ENCODE data around the gene KRT13.

DNA sequence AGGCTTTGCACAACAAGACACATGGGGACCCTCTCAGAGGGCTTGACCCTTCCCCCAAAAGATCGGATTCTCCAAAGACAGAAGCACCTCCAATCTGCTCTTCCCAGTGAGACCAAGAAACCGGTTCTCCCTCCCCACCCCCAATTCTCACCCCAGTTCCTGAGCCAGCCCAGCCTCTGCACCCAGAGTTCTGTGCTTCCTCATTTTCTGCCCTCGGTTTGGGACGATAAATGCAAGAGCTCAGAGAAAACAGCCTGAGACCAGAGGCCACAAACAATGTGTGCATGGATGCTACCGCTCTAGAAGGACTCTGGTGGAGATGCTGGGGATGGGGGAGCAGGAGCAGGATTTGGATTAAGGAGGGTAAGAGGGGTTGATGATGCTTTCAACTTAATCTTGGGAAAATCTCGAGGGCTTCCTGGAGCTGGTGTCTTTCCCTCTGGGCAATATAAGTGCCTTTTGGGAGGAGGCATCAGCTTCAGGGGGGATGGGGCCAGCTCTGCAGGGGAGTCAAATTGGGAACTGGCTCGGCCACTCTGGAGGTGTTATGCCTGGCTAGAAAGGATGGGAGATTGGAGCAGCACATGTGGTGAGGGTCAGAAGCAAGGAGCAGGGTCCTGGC is 7.2 kb upstream of the KRT13 start:
- TF ChIP-seq, protein P1, sequence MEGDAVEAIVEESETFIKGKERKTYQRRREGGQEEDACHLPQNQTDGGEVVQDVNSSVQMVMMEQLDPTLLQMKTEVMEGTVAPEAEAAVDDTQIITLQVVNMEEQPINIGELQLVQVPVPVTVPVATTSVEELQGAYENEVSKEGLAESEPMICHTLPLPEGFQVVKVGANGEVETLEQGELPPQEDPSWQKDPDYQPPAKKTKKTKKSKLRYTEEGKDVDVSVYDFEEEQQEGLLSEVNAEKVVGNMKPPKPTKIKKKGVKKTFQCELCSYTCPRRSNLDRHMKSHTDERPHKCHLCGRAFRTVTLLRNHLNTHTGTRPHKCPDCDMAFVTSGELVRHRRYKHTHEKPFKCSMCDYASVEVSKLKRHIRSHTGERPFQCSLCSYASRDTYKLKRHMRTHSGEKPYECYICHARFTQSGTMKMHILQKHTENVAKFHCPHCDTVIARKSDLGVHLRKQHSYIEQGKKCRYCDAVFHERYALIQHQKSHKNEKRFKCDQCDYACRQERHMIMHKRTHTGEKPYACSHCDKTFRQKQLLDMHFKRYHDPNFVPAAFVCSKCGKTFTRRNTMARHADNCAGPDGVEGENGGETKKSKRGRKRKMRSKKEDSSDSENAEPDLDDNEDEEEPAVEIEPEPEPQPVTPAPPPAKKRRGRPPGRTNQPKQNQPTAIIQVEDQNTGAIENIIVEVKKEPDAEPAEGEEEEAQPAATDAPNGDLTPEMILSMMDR (conservative IDR thresholded peaks at IDR 0.05 in 1 of 2, IDR thresholded peaks at IDR 0.05 in 1 of 2; ENCODE audit: low read depth in 1 of 2, low read length in 2 of 2): no peak
- TF ChIP-seq EZH2 (IDR thresholded peaks at IDR 0.05; ENCODE audit: low read length, missing control alignments): no peak

Measured in fibroblast of lung (primary cell).